CD4-positive, alpha-beta T cell treated with Interferon gamma for 1 hour (primary cell): ENCODE measurements around the gene ABHD15.

Experiments used
- DNase-seq: peaks from one replicate; pipeline ENCODE4 v3.0.0-alpha.2; 2020

The ABHD15 gene

GRCh38 chr17:29581583-29582253, 14.9 kb upstream of the ABHD15 start:
- DNase-seq = no peak

GRCh38 chr17:29579866-29580771, 13.3 kb upstream of the ABHD15 start:
- DNase-seq = peak; percentile 89

DNA sequence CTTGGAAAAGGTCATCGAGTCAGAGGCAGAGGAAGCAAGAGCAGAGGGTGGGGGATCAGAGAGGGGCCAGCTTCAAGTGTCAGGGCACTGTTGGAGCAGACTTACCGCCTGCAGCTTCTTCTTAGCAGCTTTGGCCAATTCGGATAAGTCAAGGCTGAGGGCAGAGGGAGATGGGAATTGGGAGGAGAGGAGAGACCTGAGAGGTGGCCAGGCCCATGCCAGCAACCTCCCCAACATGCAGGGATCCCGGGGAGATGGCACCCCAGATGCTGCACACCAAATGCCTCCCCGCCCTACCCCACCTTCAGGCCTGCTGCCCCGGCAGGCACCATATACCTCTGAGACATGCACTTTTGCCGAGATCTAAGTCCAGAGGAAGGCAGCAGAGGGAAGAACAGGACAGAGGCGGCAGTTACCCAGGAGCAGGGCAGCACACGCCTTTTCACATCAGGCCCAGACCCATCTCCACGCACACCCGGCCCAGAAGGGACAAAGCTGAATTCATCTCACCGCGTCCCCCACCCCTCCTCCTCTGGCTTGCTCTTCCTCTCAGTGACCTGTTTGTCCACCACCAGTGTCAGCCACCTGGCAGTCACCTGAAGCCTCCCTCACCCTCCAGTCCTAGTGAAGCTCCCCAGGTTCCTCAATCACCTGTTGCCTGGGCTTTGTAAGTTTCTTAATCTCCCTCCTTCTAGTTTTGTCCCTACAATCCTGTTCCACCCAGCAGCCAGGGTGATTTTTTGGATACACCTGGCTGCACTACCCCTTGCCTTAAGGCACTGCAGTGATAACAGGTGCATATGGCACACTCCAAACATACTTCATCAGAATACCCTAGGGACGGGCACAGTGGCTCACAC, 12.0 kb upstream of the ABHD15 start:
- no peak for DNase-seq

DNA sequence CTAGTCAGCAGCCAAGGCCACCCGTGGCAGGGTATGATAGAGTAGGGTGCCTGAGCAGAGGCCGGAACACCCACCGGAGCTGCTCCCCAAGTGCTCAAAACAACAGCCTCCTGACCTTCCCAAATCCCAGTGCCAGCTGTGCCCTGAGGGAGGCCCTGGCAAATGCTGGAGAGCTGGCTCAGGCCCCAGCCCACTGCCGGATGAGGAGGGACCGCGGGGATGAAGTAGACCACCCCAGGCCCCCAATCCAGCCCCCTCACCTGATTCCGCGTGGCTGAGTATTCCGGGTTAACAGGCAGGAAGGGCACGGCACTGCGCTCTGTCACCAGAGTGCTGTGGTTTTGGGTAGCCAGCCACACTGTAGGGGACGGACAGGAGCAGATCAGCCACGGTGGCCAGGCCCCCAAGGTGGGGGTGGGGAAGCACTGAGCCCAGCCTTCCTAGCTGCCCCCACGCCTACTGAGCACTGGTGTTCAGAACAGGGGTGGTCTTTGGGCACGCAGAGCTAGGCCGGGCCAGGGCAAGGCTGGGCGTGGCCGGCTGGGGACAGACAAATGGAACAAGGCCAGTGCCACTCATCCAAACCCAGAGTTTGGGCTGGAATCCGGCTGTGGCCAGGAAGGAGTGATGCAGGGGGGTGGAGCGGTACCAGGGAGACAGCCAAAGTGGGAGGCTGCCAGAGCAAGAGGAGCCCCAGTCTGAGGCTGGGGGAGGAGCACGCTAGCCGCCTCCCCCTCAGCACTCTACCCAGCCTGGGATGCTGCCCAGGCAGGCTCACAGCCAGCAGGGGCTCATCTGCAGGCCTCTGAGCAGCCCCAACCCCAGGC, 10.8 kb upstream of the ABHD15 start:
- no peak for DNase-seq

GRCh38 chr17:29577001-29577370, 10.1 kb upstream of the ABHD15 start:
- DNase-seq = no peak

DNA sequence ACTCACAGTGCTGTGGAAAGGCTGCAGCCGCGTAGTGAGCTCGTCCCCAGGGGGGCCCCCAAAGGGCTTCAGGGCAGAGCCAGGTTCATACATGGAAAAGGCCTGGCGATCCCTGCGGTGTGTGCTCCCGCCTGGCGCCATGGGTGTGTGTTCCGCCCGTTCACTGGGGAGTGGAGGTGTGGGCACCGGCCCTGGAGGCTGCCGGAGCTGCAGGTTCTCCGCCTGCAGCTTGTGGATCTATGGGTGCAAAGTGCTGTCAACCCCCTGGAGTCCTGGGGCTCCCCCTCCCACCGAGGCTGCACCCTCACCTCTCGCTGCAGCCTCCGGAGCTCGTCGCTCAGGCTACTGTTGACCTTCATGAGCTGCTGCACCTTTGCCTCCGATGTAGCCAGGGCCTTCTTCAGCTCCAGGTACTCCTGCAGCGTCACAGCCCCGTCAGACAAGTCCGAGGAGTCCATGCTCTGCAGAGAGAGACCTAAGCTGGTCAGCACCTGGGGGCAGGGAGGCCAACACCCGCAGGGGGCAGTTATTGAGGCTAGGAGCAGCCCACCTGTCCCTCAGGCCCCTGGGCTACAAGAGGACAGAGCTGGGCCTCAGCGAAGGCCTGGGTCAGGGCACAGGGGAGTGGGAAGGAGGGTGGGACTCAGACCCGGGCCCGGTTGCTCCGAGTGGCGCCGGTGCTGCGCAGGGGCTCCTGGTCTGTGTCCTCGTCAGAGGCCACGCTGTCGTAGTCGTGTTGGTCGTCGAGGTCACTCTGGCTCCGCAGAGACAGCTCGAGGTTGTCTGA, 9.6 kb upstream of the ABHD15 start:
- DNase-seq = no peak

DNA sequence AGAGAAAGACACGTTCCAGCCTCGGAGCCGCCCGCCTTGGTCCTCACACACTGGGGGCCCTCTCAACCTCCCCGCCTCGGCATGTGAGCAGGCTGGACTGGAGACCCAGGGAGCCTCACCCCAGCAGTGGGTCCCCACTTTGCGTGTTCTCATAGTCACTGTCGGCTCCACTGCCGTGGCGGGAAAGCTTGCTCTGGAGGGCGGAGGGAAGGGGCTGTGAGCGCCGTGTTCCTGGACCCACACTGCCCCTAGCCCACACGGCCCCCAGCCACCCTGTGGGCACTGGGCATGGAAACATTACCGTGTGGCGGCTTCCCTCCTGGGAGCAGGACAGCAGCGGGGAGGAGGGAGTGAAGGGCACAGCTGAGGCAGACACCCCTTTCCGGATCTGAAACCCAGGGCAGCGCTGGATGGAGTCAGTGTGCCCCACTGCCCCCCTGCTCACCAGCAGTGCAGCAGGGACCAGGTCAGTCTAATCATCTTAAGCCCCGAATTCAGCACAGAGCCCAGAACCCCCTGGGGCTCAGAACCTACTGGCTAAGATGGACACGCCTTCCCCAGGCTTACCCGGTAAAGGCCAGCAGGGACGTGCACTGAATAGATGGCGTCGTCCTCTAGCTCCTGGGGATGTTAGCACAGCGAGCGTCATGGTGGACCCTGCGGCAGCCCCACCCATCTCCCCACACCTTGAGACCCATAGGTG, 8.8 kb upstream of the ABHD15 start:
- no peak for DNase-seq

- DNase-seq = no peak
These were observed 8.1 kb upstream of the ABHD15 start for GRCh38 chr17:29574732-29575510.

DNA sequence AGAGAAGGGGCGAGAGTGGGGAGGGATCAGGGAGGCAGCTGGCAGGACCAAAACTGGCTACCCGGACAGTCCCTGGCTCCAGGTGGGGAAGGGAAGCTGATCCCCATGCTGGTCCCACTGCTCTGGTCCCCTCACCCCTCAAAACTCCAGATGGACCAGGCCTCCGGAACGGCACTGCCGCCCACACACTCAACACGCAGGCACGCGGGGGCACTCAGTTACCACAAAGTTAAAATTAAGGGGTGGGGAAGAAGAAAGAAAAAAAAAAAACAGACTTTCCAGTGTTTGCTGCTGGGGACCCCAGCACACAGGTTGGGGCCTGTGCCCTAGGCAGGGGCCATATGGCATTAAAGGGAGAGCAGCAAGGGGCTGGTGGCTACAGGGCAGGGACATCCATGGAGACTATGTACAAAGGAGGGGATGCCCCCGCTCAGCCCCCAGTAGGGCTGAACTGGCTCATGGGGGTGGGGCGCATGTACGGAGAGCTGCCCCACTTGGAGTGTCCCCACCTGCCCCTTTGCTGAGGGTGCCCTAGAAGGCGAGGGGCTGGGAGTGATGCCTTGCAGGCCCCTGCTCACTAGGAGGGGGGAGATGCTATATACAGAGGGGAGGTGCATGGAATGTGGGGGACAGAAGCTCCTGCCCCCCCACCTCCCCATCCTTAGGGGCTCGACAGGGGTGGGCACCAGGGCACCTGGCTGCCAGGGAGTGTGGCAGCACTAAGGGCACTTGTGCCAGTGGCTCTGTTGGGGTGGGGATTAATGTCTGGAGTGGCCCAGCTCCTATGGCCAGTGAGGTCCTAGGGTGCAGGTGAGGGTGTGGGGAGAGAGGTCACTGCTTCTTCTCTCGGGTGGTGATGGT, 7.3 kb upstream of the ABHD15 start:
- no peak for DNase-seq

GRCh38 chr17:29573558-29573869, 6.7 kb upstream of the ABHD15 start:
- no peak for DNase-seq

DNA sequence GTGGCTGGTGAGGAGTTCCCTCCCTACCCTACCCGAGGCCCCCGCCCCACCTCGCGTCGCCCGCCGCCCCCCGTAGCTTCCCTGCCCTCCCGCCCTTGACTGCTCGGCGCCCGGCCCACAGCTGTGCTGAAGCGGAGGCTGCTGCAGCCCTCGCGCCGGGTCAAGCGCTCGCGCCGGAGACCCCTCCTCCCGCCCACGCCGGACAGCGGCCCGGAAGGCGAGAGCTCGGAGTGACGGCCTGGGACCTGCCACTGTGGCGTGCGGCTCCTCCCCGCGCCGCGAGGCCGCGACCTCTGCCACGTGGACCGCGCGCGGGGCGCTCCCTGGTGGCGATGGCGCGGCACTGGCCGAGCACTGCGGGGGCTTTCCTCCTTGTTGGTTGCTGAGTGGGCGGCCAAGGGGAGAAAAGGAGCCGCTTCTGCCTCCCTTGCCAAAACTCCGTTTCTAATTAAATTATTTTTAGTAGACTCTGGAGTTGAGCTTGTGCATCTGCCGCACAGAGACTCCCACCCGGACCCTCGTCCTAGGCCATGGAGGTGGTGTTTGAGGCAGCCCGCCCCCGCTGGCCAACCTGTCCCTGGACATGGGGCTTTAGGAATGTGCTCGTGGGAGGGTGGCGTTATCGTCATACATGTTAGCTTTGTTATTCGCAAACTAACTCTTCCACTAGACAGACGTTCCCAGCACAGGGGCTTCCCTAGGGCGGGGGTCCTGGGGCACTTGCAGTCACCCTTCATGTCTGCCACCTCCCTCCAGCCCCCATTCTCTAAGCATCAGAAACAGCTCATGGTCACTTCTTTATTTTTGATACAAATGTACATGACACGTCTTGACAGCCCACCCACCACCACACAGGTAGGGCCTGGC, 6.1 kb upstream of the ABHD15 start:
- DNase-seq = peak; percentile 57

DNA sequence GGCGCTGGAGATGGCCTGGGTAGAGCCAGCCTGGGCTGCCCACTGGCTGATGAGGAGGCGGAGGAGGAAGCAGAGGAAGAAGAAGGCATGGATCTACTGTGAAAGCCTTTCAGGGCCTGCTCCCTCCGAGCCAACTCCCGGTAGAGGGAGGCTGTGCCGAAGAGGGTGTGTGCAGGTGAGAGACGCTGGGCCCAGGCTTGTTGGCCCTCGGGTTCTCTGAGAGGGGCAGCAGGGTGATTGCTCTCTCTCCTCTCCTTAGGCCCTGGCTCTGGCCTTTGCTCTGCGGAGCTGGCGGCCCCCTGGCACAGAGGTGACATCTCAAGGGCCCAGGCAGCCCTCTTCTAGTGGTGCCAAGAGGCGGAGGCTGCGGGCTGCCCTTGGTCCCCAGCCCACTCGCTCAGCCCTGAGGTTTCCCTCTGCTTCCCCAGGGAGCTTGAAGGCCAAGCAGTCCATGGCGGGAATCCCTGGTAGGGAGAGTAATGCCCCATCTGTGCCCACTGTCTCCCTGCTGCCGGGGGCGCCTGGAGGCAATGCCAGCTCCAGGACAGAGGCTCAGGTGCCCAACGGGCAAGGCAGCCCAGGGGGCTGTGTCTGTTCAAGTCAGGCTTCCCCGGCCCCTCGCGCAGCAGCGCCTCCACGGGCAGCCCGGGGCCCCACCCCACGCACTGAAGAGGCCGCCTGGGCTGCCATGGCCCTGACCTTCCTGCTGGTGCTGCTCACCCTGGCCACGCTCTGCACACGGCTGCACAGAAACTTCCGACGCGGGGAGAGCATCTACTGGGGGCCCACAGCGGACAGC, 5.2 kb upstream of the ABHD15 start:
- no peak for DNase-seq

DNA sequence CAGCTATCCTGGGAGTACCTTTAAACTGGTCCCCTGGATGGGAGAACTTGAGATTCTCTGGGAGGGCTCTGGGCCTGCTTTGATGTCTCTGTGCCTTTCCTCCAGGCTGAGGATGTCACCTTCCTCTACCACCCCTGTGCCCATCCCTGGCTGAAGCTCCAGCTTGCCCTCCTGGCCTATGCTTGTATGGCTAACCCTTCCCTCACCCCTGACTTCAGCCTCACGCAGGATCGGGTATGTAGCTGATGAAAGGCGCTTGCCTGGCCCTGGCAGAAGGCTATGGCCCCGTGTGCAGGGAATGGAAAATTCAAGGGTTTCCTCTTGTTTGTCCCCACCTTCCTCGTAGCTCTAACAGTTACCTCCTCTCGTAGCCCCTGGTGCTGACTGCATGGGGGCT, 4.6 kb upstream of the ABHD15 start:
- no peak for DNase-seq

DNA sequence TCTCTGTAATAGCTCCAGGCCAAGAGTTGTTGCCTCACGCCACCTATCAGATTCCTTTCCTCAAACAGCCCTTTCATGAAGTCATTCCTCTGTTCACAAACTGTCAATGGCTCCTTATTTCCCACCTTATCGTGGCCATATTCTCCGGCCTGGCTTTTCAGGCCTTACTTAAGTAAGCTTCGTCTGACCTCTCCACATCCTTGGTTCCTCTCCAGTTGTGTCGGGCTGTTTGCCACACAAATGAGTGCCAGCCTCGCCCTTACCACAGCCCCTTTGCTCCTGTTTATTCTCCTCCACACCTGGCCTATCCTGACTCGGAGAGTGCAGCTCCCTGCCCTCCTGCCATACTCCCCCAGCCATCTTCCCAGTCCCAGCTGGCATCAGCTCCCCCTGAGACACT, 3.7 kb upstream of the ABHD15 start:
- no peak for DNase-seq

DNA sequence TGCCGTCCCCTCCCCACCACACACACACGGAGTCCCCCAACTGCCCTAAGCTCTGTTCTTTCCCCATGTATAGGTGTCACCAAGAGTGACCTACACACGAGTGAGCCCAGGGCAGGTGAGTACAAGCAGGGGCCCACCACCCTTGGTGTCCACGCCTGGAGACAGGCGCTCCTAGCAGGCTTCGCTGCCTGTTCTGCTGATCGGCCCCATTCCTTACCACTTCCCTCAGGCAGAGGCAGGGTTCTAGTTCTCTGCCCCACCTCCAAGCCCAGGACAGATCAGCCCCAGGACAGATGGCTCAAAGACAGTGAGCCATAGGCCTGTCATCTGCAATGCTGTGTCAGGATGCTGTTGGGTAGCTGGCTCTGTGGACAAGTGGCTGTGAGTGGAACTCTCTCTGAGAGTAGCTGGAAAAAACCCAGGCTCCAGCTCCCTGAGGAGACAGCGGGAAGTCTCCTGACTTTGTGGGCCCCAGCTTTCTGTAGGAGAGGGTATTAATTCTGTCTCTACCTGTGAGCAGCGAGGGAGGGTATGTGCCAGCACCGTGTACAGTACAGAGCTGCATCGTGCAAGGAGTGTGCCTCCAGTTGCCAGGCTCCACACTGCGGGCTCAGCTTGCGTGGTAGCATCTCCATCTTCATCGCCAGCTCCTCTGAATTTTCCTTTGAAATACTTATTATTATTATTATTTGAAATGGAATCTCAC, 2.6 kb upstream of the ABHD15 start:
- DNase-seq = no peak

- DNase-seq = peak; percentile 86
These were observed 1.8 kb upstream of the ABHD15 start, which contains the start of gene TP53I13 for GRCh38 chr17:29568331-29569244. TP53I13 (plus strand) TSS chr17:29568701; CDS start chr17:29568759, 58 bp downstream.
